ENCODE data around the gene SCAF4.
A peak's percentile ranks its signal among the peaks of the same experiment; 100 is the strongest.
"Not testable (repeated sequence)": the region's sequence is repeated elsewhere in the genome, so short reads cannot be mapped to it uniquely, and the experiment has no call there.

The SCAF4 gene

DNA sequence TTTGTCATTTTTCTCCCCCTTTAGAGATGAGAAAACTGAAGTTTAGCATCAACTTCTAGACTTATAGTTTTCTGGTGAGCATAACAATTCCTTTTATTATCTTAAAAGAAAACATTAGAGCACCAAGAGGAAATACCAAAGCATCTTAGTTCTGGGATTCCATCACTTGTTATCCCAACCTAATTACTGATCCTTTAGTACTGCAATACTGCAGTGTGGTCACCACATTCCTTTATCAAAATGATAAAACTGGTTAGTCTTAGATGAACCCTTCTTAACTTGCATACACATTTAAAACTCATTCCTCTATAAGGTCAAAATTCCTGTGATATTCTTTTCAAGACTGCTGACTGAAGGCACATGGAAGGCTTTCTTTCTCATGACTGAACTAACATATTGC, 49.3 kb downstream of the SCAF4 start:
- Mint-ChIP-seq H3K27me3 (no peaks in the 10 kb centered on the region), H3K4me1 (no peaks in the 10 kb centered on the region), H3K9me3 (no peaks in the 10 kb centered on the region), H3K4me3 (no peak overlapping the region), H3K36me3 (peaks cover 52% of the 10 kb centered on the region), H3K27ac (no peak overlapping the region)
- no peak for DNase-seq
- CTCF ChIA-PET = no interaction called here

DNA sequence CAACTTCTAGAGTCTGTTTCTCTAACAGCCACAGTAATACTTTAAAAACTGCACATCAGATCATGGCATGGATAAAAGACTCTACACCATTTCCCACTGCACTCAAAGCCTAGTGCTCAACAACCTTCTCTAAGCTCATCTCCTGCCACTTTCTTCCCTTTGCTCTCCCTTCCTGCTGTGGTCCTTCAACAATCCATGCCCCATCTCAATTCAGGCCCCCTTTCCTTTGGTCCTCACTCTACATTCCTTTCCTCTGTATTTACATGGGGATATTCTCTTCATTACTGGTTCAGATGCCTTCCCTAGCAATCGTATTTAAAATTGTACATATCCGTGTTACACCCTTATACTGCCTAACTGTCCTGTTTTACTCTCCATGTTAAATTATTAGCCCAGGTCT, 53.4 kb downstream of the SCAF4 start:
- DNase-seq = no peak
- CTCF ChIA-PET = no interaction called here
- H3K27ac Mint-ChIP-seq = no peak overlapping the region
- H3K4me3 Mint-ChIP-seq = no peak overlapping the region
- peaks cover 20% of the 10 kb centered on the region for H3K36me3 Mint-ChIP-seq
- no peaks in the 10 kb centered on the region for H3K27me3 Mint-ChIP-seq
- no peaks in the 10 kb centered on the region for H3K4me1 Mint-ChIP-seq
- H3K9me3 Mint-ChIP-seq = no peaks in the 10 kb centered on the region

GRCh38 chr21:31677047-31677446, 54.9 kb downstream of the SCAF4 start:
- Mint-ChIP-seq H3K4me1 (no peaks in the 10 kb centered on the region), H3K9me3 (no peaks in the 10 kb centered on the region), H3K4me3 (no peak overlapping the region), H3K27ac (no peak overlapping the region), H3K27me3 (no peaks in the 10 kb centered on the region), H3K36me3 (peaks cover 10% of the 10 kb centered on the region)
- no peak for DNase-seq
- CTCF ChIA-PET = no interaction called here

- H3K4me1 Mint-ChIP-seq = no peaks in the 10 kb centered on the region
- peaks cover 9% of the 10 kb centered on the region for H3K36me3 Mint-ChIP-seq
- H3K9me3 Mint-ChIP-seq = no peaks in the 10 kb centered on the region
- H3K27me3 Mint-ChIP-seq = no peaks in the 10 kb centered on the region
- H3K4me3 Mint-ChIP-seq = no peak overlapping the region
- CTCF ChIA-PET = no interaction called here
- H3K27ac Mint-ChIP-seq = no peak overlapping the region
- no peak for DNase-seq
These were observed 56.0 kb downstream of the SCAF4 start for GRCh38 chr21:31675960-31676359.

- DNase-seq = no peak
- Mint-ChIP-seq H3K27ac (no peak overlapping the region), H3K4me1 (no peaks in the 10 kb centered on the region), H3K4me3 (no peak overlapping the region), H3K36me3 (peaks cover 11% of the 10 kb centered on the region), H3K9me3 (no peaks in the 10 kb centered on the region), H3K27me3 (no peaks in the 10 kb centered on the region)
- CTCF ChIA-PET = no interaction called here
These were observed 56.6 kb downstream of the SCAF4 start for GRCh38 chr21:31675318-31675717.

- Mint-ChIP-seq H3K27ac (no peak overlapping the region), H3K4me3 (no peak overlapping the region), H3K27me3 (no peaks in the 10 kb centered on the region), H3K4me1 (peaks cover 2% of the 10 kb centered on the region), H3K36me3 (peaks cover 18% of the 10 kb centered on the region), H3K9me3 (no peaks in the 10 kb centered on the region)
- no peak for DNase-seq
- CTCF ChIA-PET = no interaction called here
These were observed 58.5 kb downstream of the SCAF4 start for GRCh38 chr21:31673321-31673912.

- Mint-ChIP-seq H3K36me3 (peaks cover 31% of the 10 kb centered on the region), H3K4me1 (peaks cover 16% of the 10 kb centered on the region), H3K4me3 (no peak overlapping the region), H3K27ac (no peak overlapping the region), H3K9me3 (no peaks in the 10 kb centered on the region), H3K27me3 (no peaks in the 10 kb centered on the region)
- CTCF ChIA-PET = no interaction called here
- DNase-seq = no peak
These were observed 60.0 kb downstream of the SCAF4 start for GRCh38 chr21:31671931-31672330.

DNA sequence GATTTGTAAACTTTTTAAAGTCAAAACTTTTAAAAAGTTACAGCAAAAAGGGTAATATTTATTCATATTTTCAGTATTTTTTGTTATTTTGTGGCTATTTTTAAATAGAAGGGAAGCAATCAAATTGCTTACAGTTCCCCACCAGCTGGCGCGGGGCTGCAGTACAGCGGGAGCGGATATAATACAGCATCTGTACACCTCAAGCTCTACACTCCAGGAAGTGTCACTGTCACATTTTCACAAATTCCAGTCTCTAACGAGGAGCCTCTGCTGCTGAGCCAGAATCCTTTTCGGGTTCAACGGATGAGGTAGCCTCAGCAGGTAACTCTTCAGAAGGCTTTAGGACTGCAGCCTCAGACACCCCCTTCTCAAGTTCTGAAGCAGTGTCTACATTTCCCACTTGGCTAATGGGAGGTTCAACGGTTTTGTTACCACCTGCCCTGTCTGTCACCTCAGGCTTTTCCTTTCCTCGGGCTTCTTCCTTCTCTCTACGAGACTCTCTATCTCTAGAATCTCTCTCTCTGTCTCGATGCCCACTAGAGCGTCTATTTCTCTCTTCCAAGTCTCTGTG, 60.7 kb downstream of the SCAF4 start:
- Mint-ChIP-seq H3K4me3 (no peak overlapping the region), H3K27me3 (no peaks in the 10 kb centered on the region), H3K36me3 (peaks cover 38% of the 10 kb centered on the region), H3K4me1 (peaks cover 23% of the 10 kb centered on the region), H3K9me3 (no peaks in the 10 kb centered on the region), H3K27ac (peak overlapping the region; percentile 6)
- no peak for DNase-seq
- CTCF ChIA-PET = no interaction called here

DNA sequence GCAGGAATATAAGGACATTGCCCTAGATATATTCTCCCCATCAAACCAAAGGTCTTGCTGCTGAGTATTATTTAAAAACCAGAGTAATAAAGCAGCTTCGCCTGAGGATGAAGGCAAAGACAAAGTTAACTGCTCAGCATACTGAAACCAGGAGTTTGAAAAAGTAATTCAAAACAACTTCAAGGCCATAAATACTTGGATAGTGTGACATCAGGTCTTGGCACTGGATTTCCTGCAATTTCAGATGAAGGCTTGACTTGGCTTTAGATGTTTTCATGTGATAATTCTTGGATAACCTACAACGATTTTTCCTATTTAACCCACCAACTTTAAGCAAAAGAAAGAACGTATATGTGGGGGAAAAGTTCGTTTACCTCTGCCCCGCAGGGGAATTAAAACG, 61.8 kb downstream of the SCAF4 start:
- H3K36me3 Mint-ChIP-seq = peaks cover 47% of the 10 kb centered on the region
- no peak for DNase-seq
- CTCF ChIA-PET = interaction anchor here (0.6 kb wide), 1 partner anchor 402 kb away, joined by 3 read pairs; no protein-coding TSS in a partner anchor
- no peaks in the 10 kb centered on the region for H3K27me3 Mint-ChIP-seq
- no peak overlapping the region for H3K27ac Mint-ChIP-seq
- H3K9me3 Mint-ChIP-seq = no peaks in the 10 kb centered on the region
- H3K4me1 Mint-ChIP-seq = peaks cover 33% of the 10 kb centered on the region
- no peak overlapping the region for H3K4me3 Mint-ChIP-seq

GRCh38 chr21:31668651-31669491, 63.0 kb downstream of the SCAF4 start:
- Mint-ChIP-seq H3K27ac (no peak overlapping the region), H3K9me3 (no peaks in the 10 kb centered on the region), H3K27me3 (no peaks in the 10 kb centered on the region), H3K36me3 (peaks cover 54% of the 10 kb centered on the region), H3K4me1 (peaks cover 43% of the 10 kb centered on the region), H3K4me3 (no peak overlapping the region)
- CTCF ChIA-PET = interaction anchor here (0.6 kb wide), 1 partner anchor 43 kb away, joined by 3 read pairs; no protein-coding TSS in a partner anchor
- DNase-seq = no peak

GRCh38 chr21:31667639-31668038, 64.3 kb downstream of the SCAF4 start:
- Mint-ChIP-seq H3K4me3 (no peak overlapping the region), H3K9me3 (no peaks in the 10 kb centered on the region), H3K27me3 (no peaks in the 10 kb centered on the region), H3K27ac (peak overlapping the region; percentile 52), H3K36me3 (peaks cover 58% of the 10 kb centered on the region), H3K4me1 (peaks cover 55% of the 10 kb centered on the region)
- CTCF ChIA-PET = no interaction called here
- DNase-seq = no peak

GRCh38 chr21:31667132-31667531, 64.8 kb downstream of the SCAF4 start:
- Mint-ChIP-seq H3K4me1 (peaks cover 60% of the 10 kb centered on the region), H3K36me3 (peaks cover 61% of the 10 kb centered on the region), H3K27ac (peak overlapping the region; percentile 52), H3K9me3 (no peaks in the 10 kb centered on the region), H3K4me3 (no peak overlapping the region), H3K27me3 (no peaks in the 10 kb centered on the region)
- DNase-seq = no peak
- CTCF ChIA-PET = interaction anchor here (0.6 to 1.6 kb wide), 2 partner anchors 12 to 31 kb away, joined by 3 to 4 read pairs; no protein-coding TSS in a partner anchor

DNA sequence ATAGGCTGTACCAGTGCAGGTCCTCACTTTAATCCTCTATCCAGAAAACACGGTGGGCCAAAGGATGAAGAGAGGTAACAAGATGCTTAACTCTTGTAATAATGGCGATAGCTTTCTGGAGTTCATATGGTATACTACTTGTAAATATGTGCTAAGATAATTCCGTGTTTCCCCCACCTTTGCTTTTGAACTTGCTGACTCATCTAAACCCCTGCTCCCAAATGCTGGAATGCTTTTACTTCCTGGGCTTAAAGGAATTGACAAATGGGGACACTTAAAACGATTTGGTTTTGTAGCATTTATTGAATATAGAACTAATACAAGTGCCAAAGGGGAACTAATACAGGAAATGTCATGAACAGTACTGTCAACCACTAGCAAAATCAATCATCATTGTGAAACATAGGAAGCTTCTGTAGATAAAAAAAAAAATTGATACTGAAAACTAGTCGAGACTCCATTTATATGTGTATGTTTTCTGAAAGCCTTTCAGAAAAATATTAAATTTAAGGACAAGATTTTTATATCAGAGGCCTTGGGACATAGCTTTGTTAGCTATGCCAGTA, 65.4 kb downstream of the SCAF4 start:
- CTCF ChIA-PET = interaction anchor here (0.7 to 1.6 kb wide), 2 partner anchors 11 to 484 kb away, joined by 4 read pairs; no protein-coding TSS in a partner anchor
- Mint-ChIP-seq H3K4me3 (no peak overlapping the region), H3K4me1 (peaks cover 66% of the 10 kb centered on the region), H3K36me3 (peaks cover 66% of the 10 kb centered on the region), H3K27me3 (no peaks in the 10 kb centered on the region), H3K9me3 (no peaks in the 10 kb centered on the region), H3K27ac (peak overlapping the region; percentile 35)
- no peak for DNase-seq

DNA sequence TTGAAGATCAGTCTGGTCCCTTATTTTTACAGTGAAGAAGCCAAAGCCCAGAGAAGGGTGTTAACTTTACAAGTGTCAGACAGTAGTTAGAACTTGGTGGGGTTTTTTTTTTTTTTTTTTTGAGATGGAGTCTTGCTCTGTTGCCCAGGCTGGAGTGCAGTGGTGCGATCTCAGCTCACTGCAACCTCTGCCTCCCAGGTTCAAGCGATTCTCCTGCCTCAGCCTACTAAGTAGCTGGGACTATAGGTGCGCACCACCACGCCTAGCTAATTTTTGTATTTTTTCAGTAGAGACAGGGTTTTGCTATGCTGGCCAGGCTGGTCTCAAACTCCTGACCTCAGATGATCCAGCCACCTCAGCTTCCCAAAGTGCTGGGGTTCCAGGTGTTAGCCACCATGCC, 66.0 kb downstream of the SCAF4 start:
- DNase-seq, H3K4me3 Mint-ChIP-seq, H3K27me3 Mint-ChIP-seq, H3K9me3 Mint-ChIP-seq: not testable (repeated sequence)
- H3K4me1 Mint-ChIP-seq = peaks cover 71% of the 10 kb centered on the region
- peaks cover 66% of the 10 kb centered on the region for H3K36me3 Mint-ChIP-seq
- H3K27ac Mint-ChIP-seq = peak overlapping the region; percentile 14
- CTCF ChIA-PET = interaction anchor here (0.7 to 1.6 kb wide), 2 partner anchors 11 to 483 kb away, joined by 4 read pairs; no protein-coding TSS in a partner anchor

Data from activated naive CD4-positive, alpha-beta T cell treated with anti-CD3 and anti-CD28 coated beads, Interleukin-2, amount 10 ng/mL, durations not matched to agents 7 days and 5 days (primary cell).